ENCODE data around the gene GALNT3. TPM values are rescaled to one million over a fixed set of nuclear protein-coding genes. Genes with fewer than 3 reads are reported as not detected.

The GALNT3 gene
- total and polyA plus RNA-seq, 2 of the 13 experiments (the other 11 are each of a cell fraction or from before 2014, with no cell fraction given) = 0.29 to 0.30 TPM

GRCh38 chr2:165835363-165835762 lies 41.3 kb upstream of the GALNT3 start:
- Histone ChIP-seq H3K4me1 (ENCODE audit: insufficient read depth, low read length) (no peaks in the 10 kb centered on the region), H3K4me3 (replicated peaks in 1 of 3; ENCODE audit: insufficient read depth in 1 of 3, low read depth in 2 of 3, low read length in 3 of 3) (no peak overlapping the region), H3K4me2 (ENCODE audit: low read depth, low read length) (no peak overlapping the region), H3K79me2 (ENCODE audit: insufficient read depth, low read length) (no peaks in the 10 kb centered on the region), H2AFZ (ENCODE audit: low read length) (no peak overlapping the region), H3K27me3 (ENCODE audit: control insufficient read depth in 1 of 2, insufficient read depth in 2 of 2, low read length in 2 of 2) (no peaks in the 10 kb centered on the region), H4K20me1 (ENCODE audit: insufficient read depth, low read length) (no peaks in the 10 kb centered on the region), H3K36me3 (replicated peaks in 1 of 2; ENCODE audit: control insufficient read depth in 1 of 2, insufficient read depth in 2 of 2, low read length in 2 of 2) (no peaks in the 10 kb centered on the region), H3K9me3 (ENCODE audit: low read length) (no peaks in the 10 kb centered on the region), H3K27ac (ENCODE audit: extremely low read length, insufficient read depth, low read length) (no peak overlapping the region), H3K9ac (ENCODE audit: insufficient read depth, low read depth, low read length) (no peak overlapping the region)
- 48% methylated on average over 2 of the region's 2 CpGs for WGBS (ENCODE audit: low lambda C conversion rate)
- in situ Hi-C loops (cut with HindIII; ENCODE audit: extremely low pct_ligation_motif_present, low pct_unique_long_range_greater_than_20kb) (no loop called here), intact Hi-C loops (cut with micrococcal nuclease; ENCODE audit: unreplicated experiment) (no loop called here)
- no TSS peak for BruUV-seq (replicated peaks)
- FAIRE-seq (no peak), DNase-seq (ENCODE audit: low spot score) (no peak), ATAC-seq (no peak)
- CTCF ChIA-PET (ENCODE audit: low intra/inter-chr PET ratio, low total read pairs) = no interaction called here
- TF ChIP-seq BRCA1 (CRISPR knock-in tag; IDR thresholded peaks at IDR 0.05) = no peak
- TF ChIP-seq, protein P1, sequence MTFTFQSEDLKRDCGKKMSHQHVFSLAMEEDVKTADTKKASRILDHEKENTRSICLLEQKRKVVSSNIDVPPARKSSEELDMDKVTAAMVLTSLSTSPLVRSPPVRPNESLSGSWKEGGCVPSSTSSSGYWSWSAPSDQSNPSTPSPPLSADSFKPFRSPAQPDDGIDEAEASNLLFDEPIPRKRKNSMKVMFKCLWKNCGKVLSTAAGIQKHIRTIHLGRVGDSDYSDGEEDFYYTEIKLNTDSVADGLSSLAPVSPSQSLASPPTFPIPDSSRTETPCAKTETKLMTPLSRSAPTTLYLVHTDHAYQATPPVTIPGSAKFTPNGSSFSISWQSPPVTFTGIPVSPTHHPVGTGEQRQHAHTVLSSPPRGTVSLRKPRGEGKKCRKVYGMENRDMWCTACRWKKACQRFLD (CRISPR knock-in tag; IDR thresholded peaks at IDR 0.05; ENCODE audit: borderline replicate concordance) = no peak
- no peak for TF ChIP-seq ZMYM4 (CRISPR knock-in tag; IDR thresholded peaks at IDR 0.05)
- TF ChIP-seq HINFP (CRISPR knock-in tag; IDR thresholded peaks at IDR 0.05; ENCODE audit: low read depth) = no peak
- POLR2A ChIA-PET = no interaction called here

DNA sequence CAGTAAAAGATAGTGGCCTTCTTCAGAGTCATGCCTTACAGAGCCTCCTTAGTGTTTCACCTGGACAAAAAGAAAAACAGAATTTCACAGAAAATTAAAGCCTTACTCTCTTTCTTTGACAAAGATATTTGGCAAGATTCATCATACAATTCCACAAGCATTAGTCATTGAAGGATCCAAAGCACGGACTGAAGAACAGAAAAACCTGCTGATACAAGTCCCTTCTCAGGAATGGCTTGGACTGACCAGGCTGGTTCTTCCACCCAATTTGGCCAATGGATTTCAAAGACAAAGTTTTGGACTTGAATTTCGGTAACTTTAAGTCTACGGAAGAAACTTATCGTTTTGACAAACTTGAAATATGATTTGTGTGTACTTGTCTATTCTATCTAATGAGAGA lies 39.1 kb upstream of the GALNT3 start:
- H2AFZ ChIP-seq (ENCODE audit: low read length) = no peak overlapping the region
- FAIRE-seq = no peak
- H3K27ac ChIP-seq (ENCODE audit: extremely low read length, insufficient read depth, low read length) = no peak overlapping the region
- no peak for DNase-seq (ENCODE audit: low spot score)
- no peaks in the 10 kb centered on the region for H3K27me3 ChIP-seq (ENCODE audit: control insufficient read depth in 1 of 2, insufficient read depth in 2 of 2, low read length in 2 of 2)
- H3K4me2 ChIP-seq (ENCODE audit: low read depth, low read length) = no peak overlapping the region
- H4K20me1 ChIP-seq (ENCODE audit: insufficient read depth, low read length) = no peaks in the 10 kb centered on the region
- no TSS peak for BruUV-seq (replicated peaks)
- no peak overlapping the region for H3K9ac ChIP-seq (ENCODE audit: insufficient read depth, low read depth, low read length)
- no peak for ATAC-seq
- POLR2A ChIA-PET = no interaction called here
- 60% methylated on average over 4 of the region's 4 CpGs for WGBS (ENCODE audit: low lambda C conversion rate)
- CTCF ChIA-PET (ENCODE audit: low intra/inter-chr PET ratio, low total read pairs) = no interaction called here
- H3K4me3 ChIP-seq (replicated peaks in 1 of 3; ENCODE audit: insufficient read depth in 1 of 3, low read depth in 2 of 3, low read length in 3 of 3) = no peak overlapping the region
- in situ Hi-C loops (cut with HindIII; ENCODE audit: extremely low pct_ligation_motif_present, low pct_unique_long_range_greater_than_20kb) = no loop called here
- H3K9me3 ChIP-seq (ENCODE audit: low read length) = no peaks in the 10 kb centered on the region
- intact Hi-C loops (cut with micrococcal nuclease; ENCODE audit: unreplicated experiment) = no loop called here
- H3K4me1 ChIP-seq (ENCODE audit: insufficient read depth, low read length) = no peaks in the 10 kb centered on the region
- H3K79me2 ChIP-seq (ENCODE audit: insufficient read depth, low read length) = no peaks in the 10 kb centered on the region
- H3K36me3 ChIP-seq (replicated peaks in 1 of 2; ENCODE audit: control insufficient read depth in 1 of 2, insufficient read depth in 2 of 2, low read length in 2 of 2) = no peaks in the 10 kb centered on the region
- TF ChIP-seq ZNF816 (CRISPR knock-in tag; IDR thresholded peaks at IDR 0.05; ENCODE audit: borderline replicate concordance) = no peak
- TF ChIP-seq ZBTB25 (CRISPR knock-in tag; IDR thresholded peaks at IDR 0.05) = no peak
- no peak for TF ChIP-seq NFE2L2 (IDR thresholded peaks at IDR 0.05; ENCODE audit: low read length)
- TF ChIP-seq ZSCAN12 (CRISPR knock-in tag; IDR thresholded peaks at IDR 0.05) = no peak
- no peak for TF ChIP-seq KLF11 (CRISPR knock-in tag; IDR thresholded peaks at IDR 0.05)
- no peak for TF ChIP-seq TSC22D2 (CRISPR knock-in tag; IDR thresholded peaks at IDR 0.05; ENCODE audit: borderline replicate concordance)
- TF ChIP-seq ZFP82 (CRISPR knock-in tag; IDR thresholded peaks at IDR 0.05; ENCODE audit: borderline replicate concordance) = no peak
- no peak for TF ChIP-seq ZNF616 (CRISPR knock-in tag; IDR thresholded peaks at IDR 0.05; ENCODE audit: low read depth)
- no peak for TF ChIP-seq HES4 (CRISPR knock-in tag; IDR thresholded peaks at IDR 0.05; ENCODE audit: borderline replicate concordance)
- no peak for TF ChIP-seq ZNF782 (CRISPR knock-in tag; IDR thresholded peaks at IDR 0.05; ENCODE audit: borderline replicate concordance)
- TF ChIP-seq MYNN (CRISPR knock-in tag; IDR thresholded peaks at IDR 0.05; ENCODE audit: low read depth) = no peak
- no peak for TF ChIP-seq KMT2A (CRISPR knock-in tag; IDR thresholded peaks at IDR 0.05)
- TF ChIP-seq HOXA3 (CRISPR knock-in tag; IDR thresholded peaks at IDR 0.05) = no peak

Measured in HepG2 (cell line).